HG02840 (cell line): ENCODE results near the gene MYL2.

Experiments
- ATAC-seq: cut with Tn5 transposase; IDR thresholded peaks from one replicate; pipeline ENCODE4 v1.9.1; 2021; ENCODE audit warnings: mild to moderate bottlenecking, moderate library complexity, moderate number of reproducible peaks; ENCODE audit not compliant: unreplicated experiment, low FRiP score

MYL2 gene

DNA sequence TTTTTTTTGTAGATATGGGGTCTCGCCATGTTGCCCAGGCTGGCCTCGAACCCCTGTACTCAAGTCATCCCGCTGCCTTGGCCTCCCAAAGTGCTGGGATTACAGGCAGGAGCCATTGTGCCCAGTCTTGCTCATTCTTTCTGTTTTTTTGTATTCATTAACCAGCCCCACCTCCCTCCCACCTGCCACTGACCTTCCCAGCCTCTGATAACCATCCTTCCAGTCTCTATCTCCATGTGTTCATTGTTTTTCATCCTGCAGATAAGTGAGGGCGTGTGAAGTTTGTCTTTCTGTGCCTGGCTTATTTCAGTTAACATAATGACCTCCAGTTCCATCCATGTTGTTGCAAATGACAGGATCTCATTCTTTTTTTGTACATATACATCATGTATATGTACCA is 19.0 kb downstream of the MYL2 start:
- ATAC-seq: no peak

GRCh38 chr12:110896559-110896958 is 23.8 kb downstream of the MYL2 start:
- ATAC-seq: no peak

DNA sequence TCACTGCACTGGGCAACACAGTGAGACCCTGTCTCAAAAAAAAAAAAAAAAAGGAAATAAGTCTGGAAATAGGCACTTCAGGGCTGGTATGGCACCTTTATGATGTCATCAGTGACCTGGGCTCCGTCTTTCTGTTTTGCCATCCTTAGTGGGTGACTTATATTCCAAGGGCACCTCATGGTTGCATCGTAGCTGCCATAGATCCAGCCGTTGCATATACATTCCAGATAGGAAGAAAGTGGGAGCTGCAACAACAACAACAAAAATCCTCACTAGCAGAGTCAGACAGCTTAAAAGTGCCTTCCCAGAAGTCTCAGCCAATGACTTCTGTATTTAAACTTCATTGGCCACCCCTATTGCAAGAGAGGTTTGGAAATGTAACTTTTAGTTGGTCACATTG is 26.4 kb downstream of the MYL2 start:
- no peak for ATAC-seq

GRCh38 chr12:110889361-110889760 is 31.0 kb downstream of the MYL2 start:
- ATAC-seq: no peak

DNA sequence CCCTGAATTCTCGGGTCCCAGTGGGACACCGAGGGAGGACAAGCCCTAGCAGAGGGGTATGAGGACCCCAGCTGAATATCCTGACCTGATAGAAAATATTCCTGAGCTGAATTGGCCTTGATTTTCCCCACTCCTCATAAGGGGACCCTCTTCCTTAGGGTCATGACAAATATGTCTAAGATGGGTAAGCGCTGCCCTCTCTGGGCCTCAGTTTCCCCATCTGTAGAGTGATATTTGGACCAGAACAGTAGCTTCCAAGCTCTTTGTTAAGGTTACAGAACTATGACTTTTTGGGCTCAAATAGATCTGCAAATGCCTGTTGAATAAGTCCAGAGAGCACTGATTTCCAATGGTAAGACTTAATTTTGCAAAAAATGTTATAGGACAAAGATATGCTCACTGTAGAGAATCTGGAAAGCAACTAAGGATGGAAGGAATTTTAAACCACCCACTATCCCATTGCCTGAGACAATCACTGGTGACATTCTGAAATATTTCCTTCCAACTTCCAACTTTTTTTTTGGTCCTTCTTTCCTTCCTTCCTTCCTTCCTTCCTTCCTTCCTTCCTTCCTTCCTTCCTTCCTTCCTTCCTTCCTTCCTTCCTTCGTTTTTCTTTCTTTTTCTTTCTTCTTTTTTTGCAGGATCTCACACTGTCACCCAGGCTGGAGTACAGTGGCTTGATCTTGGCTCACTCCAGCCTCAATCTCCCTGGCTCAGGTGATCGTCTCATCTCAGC is 32.0 kb downstream of the MYL2 start:
- ATAC-seq: no peak

DNA sequence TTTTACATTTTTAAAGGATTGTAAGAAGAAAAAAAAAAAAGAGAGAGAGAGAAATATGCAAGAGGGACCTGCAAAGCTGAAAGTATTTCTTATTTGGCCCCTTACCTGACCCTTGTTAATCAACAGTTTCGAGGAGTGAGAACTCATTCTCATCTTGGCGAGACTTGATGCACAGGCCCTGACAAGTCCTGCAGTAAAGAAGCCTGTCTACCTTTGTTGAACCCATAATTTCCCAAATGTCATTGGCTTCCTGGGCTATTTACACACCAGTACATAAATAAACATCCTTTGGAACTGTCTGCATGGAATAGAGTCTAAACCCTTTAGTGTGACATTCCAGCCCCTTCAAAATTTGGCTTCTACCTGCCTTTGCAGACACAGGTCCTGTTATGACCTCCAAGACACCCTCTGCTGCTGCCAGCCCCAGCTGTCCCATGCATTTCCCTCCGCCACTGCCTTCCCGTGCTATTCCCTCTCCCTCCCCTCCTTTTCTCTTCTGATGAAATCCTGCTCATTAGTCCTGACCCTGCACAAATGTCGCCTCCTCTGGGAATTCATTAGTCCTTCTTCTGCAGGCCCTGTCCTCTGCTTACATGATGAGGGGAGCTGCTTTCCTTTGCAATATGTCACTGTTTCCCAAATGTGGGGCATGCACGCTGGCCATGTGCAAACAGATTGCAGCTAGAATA is 35.1 kb downstream of the MYL2 start:
- no peak for ATAC-seq

DNA sequence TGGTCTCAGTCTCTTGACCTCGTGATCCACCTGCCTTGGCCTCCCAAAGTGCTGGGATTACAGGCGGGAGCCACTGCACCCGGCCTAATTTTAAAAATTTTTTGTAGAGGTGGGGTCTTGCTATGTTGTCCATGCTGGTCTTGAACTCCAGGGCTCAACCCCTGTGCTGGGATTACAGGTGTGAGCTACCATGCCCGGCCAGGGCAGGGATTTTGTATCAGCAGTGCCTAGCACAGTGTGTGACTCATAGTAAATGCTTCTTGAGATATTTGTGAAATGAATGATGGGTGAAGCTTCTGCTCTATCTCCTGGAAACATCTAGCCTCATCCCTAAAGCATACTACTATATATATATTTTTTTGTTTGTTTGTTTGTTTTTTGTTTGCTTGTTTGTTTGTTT is 37.1 kb downstream of the MYL2 start:
- ATAC-seq: no peak

DNA sequence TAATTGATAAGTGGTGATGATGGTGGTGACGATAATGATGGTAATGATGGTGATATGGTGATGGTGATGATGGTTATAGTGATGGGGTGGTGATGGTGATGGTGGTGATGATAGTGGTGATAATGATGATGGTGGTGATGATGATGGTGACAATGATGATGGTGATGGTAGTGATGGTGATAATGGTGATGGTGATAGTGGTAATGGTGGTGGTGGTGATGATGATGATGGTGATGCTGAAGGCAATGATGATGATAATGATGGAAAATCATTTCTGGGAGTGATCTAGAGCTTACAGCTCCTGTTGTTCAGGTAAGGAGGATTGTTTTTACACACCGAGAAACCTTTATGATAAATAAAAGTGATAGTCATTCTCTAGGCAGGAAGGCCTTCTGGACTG is 39.7 kb downstream of the MYL2 start:
- no peak for ATAC-seq

DNA sequence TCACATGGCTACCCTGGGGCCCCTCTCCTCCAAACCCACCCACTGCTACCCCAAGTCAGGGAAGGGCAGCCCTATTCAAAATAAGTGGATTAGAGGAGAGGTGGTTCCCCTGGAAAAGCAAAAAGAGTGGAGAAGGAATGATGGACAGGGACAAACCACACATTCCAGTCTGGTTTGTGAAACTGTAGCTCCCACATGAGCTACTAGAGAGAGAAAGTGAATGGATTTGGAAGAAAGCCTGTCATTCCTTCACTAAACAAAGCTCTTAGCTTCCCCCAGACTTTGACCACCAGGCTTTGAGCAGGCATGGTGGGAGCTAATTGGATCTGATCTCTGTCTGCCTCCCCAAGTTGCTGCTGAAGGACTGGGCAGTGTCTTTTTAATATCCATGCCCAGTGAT is 45.6 kb downstream of the MYL2 start:
- no peak for ATAC-seq

DNA sequence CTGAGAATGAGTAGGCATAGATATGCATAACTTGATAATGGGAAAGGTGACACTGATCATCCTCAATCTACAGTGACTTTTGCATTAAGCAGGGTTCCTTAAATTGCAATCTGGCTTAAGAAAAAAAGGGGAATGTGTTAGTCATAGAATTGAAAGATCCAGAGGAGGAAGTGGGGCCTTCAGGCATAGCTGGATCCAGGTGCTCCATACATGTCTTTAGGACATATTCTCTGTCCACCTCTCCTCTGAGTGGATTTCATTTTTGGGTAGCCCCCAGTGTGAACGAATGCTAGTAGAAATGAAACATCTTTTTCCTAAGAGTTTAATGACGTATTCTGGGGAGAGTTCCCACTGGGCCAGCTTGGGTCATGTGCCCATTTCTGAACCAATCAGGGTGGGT is 46.0 kb downstream of the MYL2 start:
- ATAC-seq: no peak

DNA sequence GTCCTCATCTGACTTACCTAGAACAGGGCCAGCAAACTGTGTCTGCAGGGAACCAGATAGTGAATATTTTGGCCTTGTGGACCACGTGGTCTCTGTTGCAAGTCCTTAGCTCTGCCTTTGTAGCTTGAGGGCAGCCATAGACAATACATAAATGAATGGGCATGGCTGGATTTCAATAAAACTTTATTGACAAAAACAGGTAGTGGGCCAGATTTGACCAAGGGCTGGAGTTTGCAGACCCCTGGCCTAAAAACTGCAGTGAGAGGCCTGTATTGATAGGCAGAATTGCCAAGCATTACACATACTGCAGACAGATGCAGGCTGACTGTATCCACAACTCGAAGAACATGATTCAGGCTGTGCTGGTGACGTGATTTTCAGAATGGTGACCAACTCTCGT is 48.3 kb downstream of the MYL2 start:
- ATAC-seq: no peak

GRCh38 chr12:110869803-110870202 is 50.6 kb downstream of the MYL2 start:
- no peak for ATAC-seq

DNA sequence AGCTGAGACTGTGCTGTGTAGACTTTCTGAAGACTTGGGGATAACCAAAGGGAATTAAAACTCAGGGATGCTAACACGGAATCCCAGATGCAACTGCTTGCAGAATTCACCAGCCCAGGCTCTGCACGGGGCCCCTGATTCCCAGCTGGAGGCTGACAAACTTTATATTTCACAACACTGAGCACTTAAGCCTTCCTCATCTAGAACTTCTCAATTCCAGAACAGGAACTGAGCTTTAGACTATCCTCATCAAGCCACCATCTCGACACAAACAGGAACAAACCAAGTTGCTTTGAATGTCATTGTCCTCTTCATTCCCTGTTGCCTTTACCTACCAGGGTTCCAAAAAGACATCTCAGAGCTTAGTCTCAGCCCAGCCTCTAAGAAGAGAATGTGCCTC is 51.4 kb downstream of the MYL2 start:
- ATAC-seq: no peak

DNA sequence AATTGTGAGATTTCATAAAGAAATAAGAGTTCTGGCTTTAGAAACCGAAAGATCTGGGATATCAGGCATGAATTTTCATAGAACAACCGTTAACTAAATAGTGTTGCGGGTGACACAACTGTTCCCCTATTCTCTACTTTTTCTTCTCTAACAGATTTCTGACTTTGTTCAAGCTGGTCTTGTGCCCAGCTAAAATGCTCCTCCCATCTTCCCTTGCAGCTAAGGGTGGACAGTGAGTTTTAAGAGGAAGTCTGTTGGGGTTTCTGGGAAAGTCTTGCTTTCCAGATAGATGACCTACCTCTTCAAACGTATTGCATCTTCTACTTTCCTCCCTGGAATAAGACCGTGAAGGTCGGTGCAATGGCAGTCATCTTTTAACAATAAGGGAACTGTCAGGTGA is 54.9 kb downstream of the MYL2 start:
- no peak for ATAC-seq

- no peak for ATAC-seq
Observed at GRCh38 chr12:110863161-110863560, 57.2 kb downstream of the MYL2 start.

DNA sequence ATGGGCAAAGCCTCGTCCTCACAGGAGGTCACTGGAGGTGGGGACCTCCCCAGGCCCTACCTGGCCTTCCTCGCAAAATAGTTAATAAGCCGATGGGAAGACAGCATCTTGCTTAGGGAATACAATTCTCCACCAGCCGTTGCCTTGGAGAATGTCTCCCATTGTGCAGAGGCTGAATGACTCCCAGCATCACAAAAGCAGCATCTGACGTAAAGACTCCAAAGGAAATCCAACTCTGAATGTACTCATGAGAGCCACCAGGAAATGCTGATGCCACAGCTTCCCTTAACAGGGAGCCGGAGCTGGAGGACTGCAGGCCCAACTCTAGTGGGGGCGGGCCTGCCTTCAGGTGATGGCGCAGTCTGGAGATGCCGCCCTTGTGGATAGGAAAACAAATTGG is 58.0 kb downstream of the MYL2 start:
- no peak for ATAC-seq

- ATAC-seq: no peak
Observed at GRCh38 chr12:110861729-110862128, 58.6 kb downstream of the MYL2 start.
